ENCODE results near the gene ZBTB49. TPM values are rescaled to one million over a fixed set of nuclear protein-coding genes. Genes with fewer than 3 reads are reported as not detected.
A peak's percentile ranks its signal among the peaks of the same experiment; 100 is the strongest.

Gene ZBTB49
- total RNA-seq, 1 experiment from 2014 or later: 2.4 TPM

GRCh38 chr4:4268776-4269175 is 21.3 kb upstream of the ZBTB49 start:
- no peaks in the 10 kb centered on the region for H3K27me3 ChIP-seq (ENCODE audit: control insufficient read depth, insufficient read depth, low read length)
- DNase-seq: no peak
- H3K4me3 ChIP-seq (ENCODE audit: insufficient read depth, low read depth, low read length): no peak overlapping the region
- H3K36me3 ChIP-seq (replicated peaks; ENCODE audit: control insufficient read depth, insufficient read depth, low read length): peaks cover 24% of the 10 kb centered on the region

- peaks cover 28% of the 10 kb centered on the region for H3K36me3 ChIP-seq (replicated peaks; ENCODE audit: control insufficient read depth, insufficient read depth, low read length)
Observed at GRCh38 chr4:4269331-4269731, 20.7 kb upstream of the ZBTB49 start.

GRCh38 chr4:4269856-4270255 is 20.2 kb upstream of the ZBTB49 start:
- Histone ChIP-seq H3K36me3 (replicated peaks; ENCODE audit: control insufficient read depth, insufficient read depth, low read length) (peaks cover 29% of the 10 kb centered on the region), H3K4me3 (ENCODE audit: insufficient read depth, low read depth, low read length) (no peak overlapping the region), H3K27me3 (ENCODE audit: control insufficient read depth, insufficient read depth, low read length) (no peaks in the 10 kb centered on the region)
- no peak for DNase-seq

More at GRCh38 chr4:4269331-4269731, 20.7 kb upstream of the ZBTB49 start:
- no peaks in the 10 kb centered on the region for H3K27me3 ChIP-seq (ENCODE audit: control insufficient read depth, insufficient read depth, low read length)
- no peak for DNase-seq
- H3K4me3 ChIP-seq (ENCODE audit: insufficient read depth, low read depth, low read length): no peak overlapping the region

- Histone ChIP-seq H3K4me3 (ENCODE audit: insufficient read depth, low read depth, low read length) (no peak overlapping the region), H3K36me3 (replicated peaks; ENCODE audit: control insufficient read depth, insufficient read depth, low read length) (peaks cover 31% of the 10 kb centered on the region), H3K27me3 (ENCODE audit: control insufficient read depth, insufficient read depth, low read length) (no peaks in the 10 kb centered on the region)
- DNase-seq: no peak
Observed at GRCh38 chr4:4270529-4270928, 19.5 kb upstream of the ZBTB49 start.

GRCh38 chr4:4271912-4272311 is 18.1 kb upstream of the ZBTB49 start:
- Histone ChIP-seq H3K27me3 (ENCODE audit: control insufficient read depth, insufficient read depth, low read length) (no peaks in the 10 kb centered on the region), H3K4me3 (ENCODE audit: insufficient read depth, low read depth, low read length) (no peak overlapping the region), H3K36me3 (replicated peaks; ENCODE audit: control insufficient read depth, insufficient read depth, low read length) (peaks cover 34% of the 10 kb centered on the region)
- peak; percentile 34 for DNase-seq

GRCh38 chr4:4274226-4274625 is 15.8 kb upstream of the ZBTB49 start:
- no peak overlapping the region for H3K4me3 ChIP-seq (ENCODE audit: insufficient read depth, low read depth, low read length)
- DNase-seq: no peak
- no peaks in the 10 kb centered on the region for H3K27me3 ChIP-seq (ENCODE audit: control insufficient read depth, insufficient read depth, low read length)
- H3K36me3 ChIP-seq (replicated peaks; ENCODE audit: control insufficient read depth, insufficient read depth, low read length): peaks cover 40% of the 10 kb centered on the region

GRCh38 chr4:4277531-4277930 is 12.5 kb upstream of the ZBTB49 start:
- no peak for DNase-seq
- H3K36me3 ChIP-seq (replicated peaks; ENCODE audit: control insufficient read depth, insufficient read depth, low read length): peaks cover 41% of the 10 kb centered on the region

GRCh38 chr4:4281787-4282186 is 8.3 kb upstream of the ZBTB49 start:
- Histone ChIP-seq H3K36me3 (replicated peaks; ENCODE audit: control insufficient read depth, insufficient read depth, low read length) (peaks cover 40% of the 10 kb centered on the region), H3K27me3 (ENCODE audit: control insufficient read depth, insufficient read depth, low read length) (no peaks in the 10 kb centered on the region), H3K4me3 (ENCODE audit: insufficient read depth, low read depth, low read length) (no peak overlapping the region)
- DNase-seq: no peak

More at GRCh38 chr4:4277531-4277930, 12.5 kb upstream of the ZBTB49 start:
- Histone ChIP-seq H3K27me3 (ENCODE audit: control insufficient read depth, insufficient read depth, low read length) (no peaks in the 10 kb centered on the region), H3K4me3 (ENCODE audit: insufficient read depth, low read depth, low read length) (no peak overlapping the region)

- no peak overlapping the region for H3K4me3 ChIP-seq (ENCODE audit: insufficient read depth, low read depth, low read length)
- H3K36me3 ChIP-seq (replicated peaks; ENCODE audit: control insufficient read depth, insufficient read depth, low read length): peaks cover 29% of the 10 kb centered on the region
- no peak for DNase-seq
- H3K27me3 ChIP-seq (ENCODE audit: control insufficient read depth, insufficient read depth, low read length): no peaks in the 10 kb centered on the region
Observed at GRCh38 chr4:4284827-4285618, 5.0 kb upstream of the ZBTB49 start.

- Histone ChIP-seq H3K36me3 (replicated peaks; ENCODE audit: control insufficient read depth, insufficient read depth, low read length) (peaks cover 16% of the 10 kb centered on the region), H3K4me3 (ENCODE audit: insufficient read depth, low read depth, low read length) (no peak overlapping the region), H3K27me3 (ENCODE audit: control insufficient read depth, insufficient read depth, low read length) (no peaks in the 10 kb centered on the region)
- DNase-seq: no peak
Observed at GRCh38 chr4:4288098-4288497, 2.0 kb upstream of the ZBTB49 start.

- Histone ChIP-seq H3K27me3 (ENCODE audit: control insufficient read depth, insufficient read depth, low read length) (no peaks in the 10 kb centered on the region), H3K4me3 (ENCODE audit: insufficient read depth, low read depth, low read length) (peak overlapping the region; percentile 93), H3K36me3 (replicated peaks; ENCODE audit: control insufficient read depth, insufficient read depth, low read length) (peaks cover 12% of the 10 kb centered on the region)
- DNase-seq: peak; percentile 19
Observed at GRCh38 chr4:4289055-4289454, 996 bp upstream of the ZBTB49 start.

- Histone ChIP-seq H3K4me3 (ENCODE audit: insufficient read depth, low read depth, low read length) (peak overlapping the region; percentile 93), H3K36me3 (replicated peaks; ENCODE audit: control insufficient read depth, insufficient read depth, low read length) (peaks cover 12% of the 10 kb centered on the region), H3K27me3 (ENCODE audit: control insufficient read depth, insufficient read depth, low read length) (no peaks in the 10 kb centered on the region)
- DNase-seq: no peak
Observed at GRCh38 chr4:4289597-4289940, 482 bp upstream of the ZBTB49 start.

GRCh38 chr4:4293279-4293678 is 3.2 kb downstream of the ZBTB49 start:
- Histone ChIP-seq H3K36me3 (replicated peaks; ENCODE audit: control insufficient read depth, insufficient read depth, low read length) (no peaks in the 10 kb centered on the region), H3K27me3 (ENCODE audit: control insufficient read depth, insufficient read depth, low read length) (no peaks in the 10 kb centered on the region), H3K4me3 (ENCODE audit: insufficient read depth, low read depth, low read length) (no peak overlapping the region)
- DNase-seq: no peak

GRCh38 chr4:4296283-4296846 is 6.3 kb downstream of the ZBTB49 start:
- H3K27me3 ChIP-seq (ENCODE audit: control insufficient read depth, insufficient read depth, low read length): no peaks in the 10 kb centered on the region

GRCh38 chr4:4299006-4299405 is 9.0 kb downstream of the ZBTB49 start:
- no peak for DNase-seq
- H3K27me3 ChIP-seq (ENCODE audit: control insufficient read depth, insufficient read depth, low read length): no peaks in the 10 kb centered on the region
- peaks cover 5% of the 10 kb centered on the region for H3K36me3 ChIP-seq (replicated peaks; ENCODE audit: control insufficient read depth, insufficient read depth, low read length)
- no peak overlapping the region for H3K4me3 ChIP-seq (ENCODE audit: insufficient read depth, low read depth, low read length)

More at GRCh38 chr4:4296283-4296846, 6.3 kb downstream of the ZBTB49 start:
- no peak for DNase-seq
- Histone ChIP-seq H3K36me3 (replicated peaks; ENCODE audit: control insufficient read depth, insufficient read depth, low read length) (no peaks in the 10 kb centered on the region; the same call in 1 of the 2 replicates), H3K4me3 (ENCODE audit: insufficient read depth, low read depth, low read length) (no peak overlapping the region)
